T-cell (primary cell): ENCODE measurements around the gene CACNA1G. TPM values are rescaled to one million over a fixed set of nuclear protein-coding genes. Genes with fewer than 3 reads are reported as not detected.

Experiments
- ATAC-seq, 4 experiments: fragments of 200-7000 bp in 3 of 4; fragments of 150-1000 bp in 1 of 4; cut with Tn5 transposase; replicated peaks in 1 of 4; 1 replicate in 3 of 4; 2 replicates in 1 of 4; pipeline ENCODE4 v1.10.0; 2021; ENCODE audit warnings: moderate library complexity in 3 of 4, mild to moderate bottlenecking in 2 of 4, moderate number of reproducible peaks in 1 of 4
- CTCF ChIA-PET, 2 donors: fragments of 300-600 bp; sonication (Branson Sonifier 250); formaldehyde crosslinking; loops; one replicate each; lab custom pipeline; 2022; ENCODE audit warnings: antibody characterized with exemption in 2 of 2; lab: Charles Lee
- POLR2A ChIA-PET, 2 donors: fragments of 300-600 bp; sonication (Branson Sonifier 250); formaldehyde crosslinking; loops; one replicate each; lab custom pipeline; 2022; ENCODE audit warnings: antibody characterized with exemption in 2 of 2; lab: Charles Lee
- DNase-seq, 35 experiments: peaks; one replicate each; pipeline versions ENCODE4 v3.0.0 to v3.0.0-alpha.2; 2013 to 2023
- H3K27ac ChIP-seq: one replicate; pipeline ENCODE4 v1.5.1; 2013; ENCODE audit warnings: low read length
- H3K27me3 ChIP-seq, 2 experiments: replicated peaks in 1 of 2; 1 replicate in 1 of 2; 2 replicates in 1 of 2; pipeline versions ENCODE4 v1.6.1 to v1.7.0; 2013; ENCODE audit warnings: low read length in 1 of 2, mixed read lengths in 1 of 2; ENCODE audit not compliant: control insufficient read depth in 2 of 2, insufficient read depth in 2 of 2; ENCODE audit errors: extremely low read depth in 1 of 2
- H3K36me3 ChIP-seq, 2 donors: 1 replicate in 1 of 2; 2 replicates in 1 of 2; pipeline versions ENCODE4 v1.6.1 to v1.7.0; 2013; ENCODE audit warnings: low read length in 1 of 2; ENCODE audit not compliant: control insufficient read depth in 2 of 2, insufficient read depth in 1 of 2; ENCODE audit errors: extremely low read depth in 1 of 2
- H3K4me1 ChIP-seq, 2 experiments: 1 replicate in 1 of 2; 2 replicates in 1 of 2; pipeline versions ENCODE4 v1.6.1 to v1.7.0; 2013; ENCODE audit warnings: low read length in 2 of 2, mixed read lengths in 1 of 2; ENCODE audit not compliant: insufficient read depth in 2 of 2, control insufficient read depth in 1 of 2; ENCODE audit errors: extremely low read depth in 1 of 2
- H3K4me3 ChIP-seq, 2 donors: 1 replicate in 1 of 2; 2 replicates in 1 of 2; pipeline versions ENCODE4 v1.5.1 to v1.7.0; 2013; ENCODE audit warnings: mild to moderate bottlenecking in 2 of 2, low read length in 1 of 2, moderate library complexity in 1 of 2; ENCODE audit not compliant: control insufficient read depth in 1 of 2; ENCODE audit errors: extremely low read depth in 1 of 2
- H3K9me3 ChIP-seq: 2 replicates; pipeline ENCODE4 v1.7.0; 2013
- H3K27ac Mint-ChIP-seq, 2 donors: one replicate each; pipeline ENCODE4 v1.8.0; 2020 to 2021; ENCODE audit warnings: mild to moderate bottlenecking in 2 of 2, mixed read lengths in 2 of 2
- H3K27me3 Mint-ChIP-seq, 2 donors: one replicate each; pipeline ENCODE4 v1.8.0; 2021 to 2022; ENCODE audit warnings: mixed read lengths in 2 of 2
- H3K36me3 Mint-ChIP-seq: one replicate; pipeline ENCODE4 v1.8.0; 2021; ENCODE audit warnings: mixed read lengths
- H3K4me1 Mint-ChIP-seq, 3 donors: one replicate each; pipeline ENCODE4 v1.8.0; 2020 to 2022; ENCODE audit warnings: mixed read lengths in 3 of 3, mild to moderate bottlenecking in 1 of 3
- H3K4me3 Mint-ChIP-seq, 3 donors: one replicate each; pipeline ENCODE4 v1.8.0; 2020 to 2022; ENCODE audit warnings: mild to moderate bottlenecking in 3 of 3, mixed read lengths in 3 of 3, moderate library complexity in 3 of 3
- H3K9me3 Mint-ChIP-seq, 3 donors: one replicate each; pipeline ENCODE4 v1.8.0; 2020 to 2022; ENCODE audit warnings: mixed read lengths in 3 of 3
- WGBS: methylation state at CpG from one replicate; pipeline ENCODE4 v1.1.5; 2013; ENCODE audit warnings: missing lambda C conversion rate; ENCODE audit not compliant: insufficient coverage; 5-methylcytosine and 5-hydroxymethylcytosine counted together
- total RNA-seq, 35 experiments: library from RNA in 6 of 35; stranded (reverse) in 6 of 35; fragments of 120-200 nt in 1 of 35; gene quantifications; one replicate each; pipeline versions ENCODE4 v1.2.1 to v1.2.4 and lab custom pipeline; 2013 to 2026

Gene CACNA1G
- total RNA-seq, 5 donors from 2014 or later (not counting 1 experiment from before 2014, with no cell fraction given), result not detected

- Mint-ChIP-seq H3K4me1 (peaks cover 5 to 9% (median 8%) of the 10 kb centered on the region in 3 donors), H3K27ac (no peak overlapping the region)
- no peak overlapping the region for H3K27ac ChIP-seq
Observed at GRCh38 chr17:50550661-50551432, 9.7 kb upstream of the CACNA1G start.

GRCh38 chr17:50551433-50551815, 9.1 kb upstream of the CACNA1G start:
- WGBS, result 67% methylated on average over 1 of the region's 8 CpGs
- Mint-ChIP-seq H3K27ac (no peak overlapping the region), H3K9me3 (no peaks in the 10 kb centered on the region), H3K27me3 (no peaks in the 10 kb centered on the region), H3K4me1 (peaks cover 3 to 8% (median 6%) of the 10 kb centered on the region in 3 donors), H3K4me3 (no peak overlapping the region), H3K36me3 (peaks cover 5% of the 10 kb centered on the region)
- CTCF ChIA-PET, result no interaction called here
- Histone ChIP-seq H3K4me1 (peaks cover 0 to 15% of the 10 kb centered on the region in 2 experiments), H3K27ac (no peak overlapping the region), H3K4me3 (no peak overlapping the region), H3K9me3 (no peaks in the 10 kb centered on the region), H3K36me3 (no peaks in the 10 kb centered on the region), H3K27me3 (peaks cover 0 to 9% of the 10 kb centered on the region in 2 experiments)
- ATAC-seq (no peak), DNase-seq (no peak)
- POLR2A ChIA-PET, result interaction anchor here in 1 of 2 donors (1.0 kb wide), 1 partner anchor 9 kb away, joined by 3 read pairs; no protein-coding TSS in a partner anchor

More at GRCh38 chr17:50550661-50551432, 9.7 kb upstream of the CACNA1G start:
- ChIA-PET POLR2A (interaction anchor here in 1 of 2 donors (1.0 kb wide), 1 partner anchor 9 kb away, joined by 3 read pairs; no protein-coding TSS in a partner anchor), CTCF (interaction anchor here in 1 of 2 donors (0.5 kb wide), 1 partner anchor 72 kb away, joined by 3 read pairs; no protein-coding TSS in a partner anchor)
- Histone ChIP-seq H3K4me1 (peaks cover 0 to 18% of the 10 kb centered on the region in 2 experiments), H3K4me3 (no peak overlapping the region), H3K27me3 (peaks cover 0 to 14% of the 10 kb centered on the region in 2 experiments), H3K36me3 (no peaks in the 10 kb centered on the region), H3K9me3 (no peaks in the 10 kb centered on the region)
- no peak overlapping the region for H3K4me3 Mint-ChIP-seq
- 87% methylated on average over 29 of the region's 32 CpGs for WGBS
- H3K36me3 Mint-ChIP-seq, result peaks cover 5% of the 10 kb centered on the region
- no peaks in the 10 kb centered on the region for H3K9me3 Mint-ChIP-seq
- H3K27me3 Mint-ChIP-seq, result no peaks in the 10 kb centered on the region
- ATAC-seq (no peak), DNase-seq (no peak)

- POLR2A ChIA-PET, result no interaction called here
Observed at GRCh38 chr17:50551884-50552283, 8.6 kb upstream of the CACNA1G start.

GRCh38 chr17:50554201-50554600, 6.3 kb upstream of the CACNA1G start:
- Mint-ChIP-seq H3K27ac (no peak overlapping the region), H3K9me3 (no peaks in the 10 kb centered on the region), H3K4me3 (no peak overlapping the region), H3K4me1 (peaks cover 5 to 10% (median 7%) of the 10 kb centered on the region in 3 donors), H3K27me3 (peaks cover 13 to 21% of the 10 kb centered on the region in 2 donors), H3K36me3 (peaks cover 5% of the 10 kb centered on the region)
- Histone ChIP-seq H3K27ac (no peak overlapping the region), H3K4me1 (peaks cover 0 to 8% of the 10 kb centered on the region in 2 experiments), H3K36me3 (no peaks in the 10 kb centered on the region), H3K4me3 (no peak overlapping the region), H3K9me3 (no peaks in the 10 kb centered on the region), H3K27me3 (peaks cover 0 to 33% of the 10 kb centered on the region in 2 experiments)
- WGBS, result 93% methylated on average over 15 of the region's 17 CpGs
- no peak for ATAC-seq
- ChIA-PET CTCF (no interaction called here), POLR2A (no interaction called here)
- DNase-seq, result no peak

More at GRCh38 chr17:50551884-50552283, 8.6 kb upstream of the CACNA1G start:
- H3K36me3 Mint-ChIP-seq, result peaks cover 5% of the 10 kb centered on the region
- no peaks in the 10 kb centered on the region for H3K36me3 ChIP-seq
- DNase-seq (no peak), ATAC-seq (no peak)
- H3K9me3 ChIP-seq, result no peaks in the 10 kb centered on the region
- H3K4me1 ChIP-seq, result peaks cover 0 to 10% of the 10 kb centered on the region in 2 experiments
- no peak overlapping the region for H3K4me3 Mint-ChIP-seq
- H3K27ac Mint-ChIP-seq, result no peak overlapping the region
- H3K27me3 ChIP-seq, result peaks cover 0 to 10% of the 10 kb centered on the region in 2 experiments
- H3K27ac ChIP-seq, result no peak overlapping the region
- CTCF ChIA-PET, result interaction anchor here in 1 of 2 donors (1.0 kb wide), 1 partner anchor 11 kb away, joined by 4 read pairs; no protein-coding TSS in a partner anchor
- H3K27me3 Mint-ChIP-seq, result peaks cover 0 to 2% of the 10 kb centered on the region in 2 donors
- 83% methylated on average over 10 of the region's 12 CpGs for WGBS
- no peak overlapping the region for H3K4me3 ChIP-seq
- H3K9me3 Mint-ChIP-seq, result no peaks in the 10 kb centered on the region
- peaks cover under 1 to 3% (median 1%) of the 10 kb centered on the region in 3 donors for H3K4me1 Mint-ChIP-seq

GRCh38 chr17:50556803-50557202, 3.7 kb upstream of the CACNA1G start:
- Histone ChIP-seq H3K9me3 (no peaks in the 10 kb centered on the region), H3K4me3 (no peak overlapping the region), H3K36me3 (no peaks in the 10 kb centered on the region), H3K4me1 (peaks cover 6 to 30% of the 10 kb centered on the region in 2 experiments), H3K27ac (no peak overlapping the region), H3K27me3 (peaks cover 0 to 55% of the 10 kb centered on the region in 2 experiments)
- H3K27ac Mint-ChIP-seq, result no peak overlapping the region
- H3K4me1 Mint-ChIP-seq, result peaks cover 11 to 20% (median 16%) of the 10 kb centered on the region in 3 donors
- H3K9me3 Mint-ChIP-seq, result no peaks in the 10 kb centered on the region
- no peak overlapping the region for H3K4me3 Mint-ChIP-seq
- CTCF ChIA-PET, result no interaction called here
- ATAC-seq (no peak), DNase-seq (no peak)
- POLR2A ChIA-PET, result no interaction called here
- H3K36me3 Mint-ChIP-seq, result peaks cover 3% of the 10 kb centered on the region
- WGBS, result 65% methylated on average over 2 of the region's 5 CpGs
- H3K27me3 Mint-ChIP-seq, result peaks cover 13 to 30% of the 10 kb centered on the region in 2 donors

GRCh38 chr17:50557630-50558029, 2.9 kb upstream of the CACNA1G start:
- peaks cover 19 to 37% of the 10 kb centered on the region in 2 donors for H3K27me3 Mint-ChIP-seq
- no peak for ATAC-seq
- Histone ChIP-seq H3K4me3 (no peak overlapping the region), H3K36me3 (no peaks in the 10 kb centered on the region), H3K27me3 (peaks cover 4 to 63% of the 10 kb centered on the region in 2 experiments), H3K9me3 (no peaks in the 10 kb centered on the region), H3K27ac (no peak overlapping the region), H3K4me1 (peaks cover 6 to 38% of the 10 kb centered on the region in 2 experiments)
- WGBS, result 100% methylated on average over 1 of the region's 4 CpGs
- H3K9me3 Mint-ChIP-seq, result no peaks in the 10 kb centered on the region
- no peak overlapping the region for H3K4me3 Mint-ChIP-seq
- H3K36me3 Mint-ChIP-seq, result peaks cover 3% of the 10 kb centered on the region
- POLR2A ChIA-PET, result no interaction called here
- no peak overlapping the region for H3K27ac Mint-ChIP-seq
- no peak for DNase-seq
- CTCF ChIA-PET, result interaction anchor here in 1 of 2 donors (0.5 kb wide), 1 partner anchor 33 kb away, joined by 4 read pairs; no protein-coding TSS in a partner anchor
- peaks cover 19 to 26% (median 22%) of the 10 kb centered on the region in 3 donors for H3K4me1 Mint-ChIP-seq
